Ecto neural progenitor cell (in vitro differentiated cells): ENCODE measurements around the gene NKAIN4.
A peak's percentile ranks its signal among the peaks of the same experiment; 100 is the strongest.

ENCODE experiments used
- DNase-seq: peaks from one replicate; pipeline ENCODE4 v3.0.0-alpha.2; 2018; ENCODE audit warnings: low spot score

Gene NKAIN4

DNA sequence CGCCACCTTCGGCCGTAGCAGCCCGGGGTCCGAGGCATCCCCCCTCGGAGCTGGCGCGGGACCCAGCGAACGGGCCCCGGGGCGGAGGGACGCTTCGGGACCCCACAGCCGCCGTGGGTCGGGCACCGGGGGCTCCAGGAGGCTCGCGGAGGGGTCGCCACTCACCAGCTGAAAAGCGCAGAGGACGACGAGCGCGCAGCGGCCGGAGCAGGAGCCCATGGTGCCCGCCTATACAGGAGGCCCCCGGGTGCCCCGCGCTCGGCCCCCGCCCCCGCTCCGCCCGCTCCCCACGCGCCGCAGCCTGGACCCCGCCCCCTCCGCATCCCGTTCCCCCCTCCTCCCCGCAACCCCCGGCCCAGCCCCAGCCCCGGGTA, at the start of gene NKAIN4:
Gene NKAIN4, minus strand, starts transcription at position 232 of the 374 bp plus-strand sequence. Its CDS starts 13 bp downstream, at position 219.
- DNase-seq: peak; percentile 67

DNA sequence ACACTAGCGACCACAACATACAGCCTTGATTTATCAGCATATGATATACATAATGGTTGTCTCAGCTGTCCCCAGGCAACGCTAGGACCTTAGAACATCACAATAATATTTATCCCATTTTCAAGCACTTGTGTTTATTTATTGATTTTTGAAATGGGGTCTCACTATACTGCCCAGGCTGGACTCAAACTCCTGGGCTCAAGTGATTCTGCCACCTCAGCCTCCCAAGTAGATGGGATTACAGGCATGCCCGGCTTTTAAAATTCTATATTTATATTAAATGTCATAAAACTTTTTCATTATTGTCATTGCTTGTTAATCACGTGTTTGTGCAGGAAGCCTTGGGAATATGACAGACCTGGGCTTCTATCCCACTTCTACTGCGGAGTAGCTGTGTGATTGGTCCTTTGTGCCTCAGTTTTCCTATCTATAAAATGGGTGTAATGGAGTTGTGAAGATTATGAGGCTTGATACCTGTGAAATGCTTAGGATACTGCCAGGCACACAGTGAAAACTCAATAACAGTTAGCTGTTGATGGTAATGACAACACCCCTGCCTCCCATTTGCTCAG, 48.9 kb upstream of the NKAIN4 start:
- DNase-seq: no peak

DNA sequence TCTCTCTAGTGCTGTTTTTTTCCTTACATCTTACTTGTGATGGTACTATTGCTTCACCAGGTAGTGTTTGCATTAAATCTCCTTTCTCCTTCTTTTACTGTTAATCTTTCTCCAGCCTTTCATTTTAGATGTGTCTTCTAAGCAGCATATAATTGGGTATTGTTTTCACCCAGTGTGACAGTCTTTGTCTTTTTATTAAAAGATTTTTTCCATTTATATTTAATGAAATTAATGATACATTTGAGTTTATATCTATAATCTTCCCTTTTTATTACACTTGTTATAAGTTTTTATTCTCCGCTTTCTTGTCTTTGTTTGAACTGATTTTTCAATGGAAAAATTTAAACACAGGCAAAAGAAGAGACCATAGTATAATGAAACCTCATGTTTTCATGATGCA, 47.4 kb upstream of the NKAIN4 start:
- DNase-seq: no peak

DNA sequence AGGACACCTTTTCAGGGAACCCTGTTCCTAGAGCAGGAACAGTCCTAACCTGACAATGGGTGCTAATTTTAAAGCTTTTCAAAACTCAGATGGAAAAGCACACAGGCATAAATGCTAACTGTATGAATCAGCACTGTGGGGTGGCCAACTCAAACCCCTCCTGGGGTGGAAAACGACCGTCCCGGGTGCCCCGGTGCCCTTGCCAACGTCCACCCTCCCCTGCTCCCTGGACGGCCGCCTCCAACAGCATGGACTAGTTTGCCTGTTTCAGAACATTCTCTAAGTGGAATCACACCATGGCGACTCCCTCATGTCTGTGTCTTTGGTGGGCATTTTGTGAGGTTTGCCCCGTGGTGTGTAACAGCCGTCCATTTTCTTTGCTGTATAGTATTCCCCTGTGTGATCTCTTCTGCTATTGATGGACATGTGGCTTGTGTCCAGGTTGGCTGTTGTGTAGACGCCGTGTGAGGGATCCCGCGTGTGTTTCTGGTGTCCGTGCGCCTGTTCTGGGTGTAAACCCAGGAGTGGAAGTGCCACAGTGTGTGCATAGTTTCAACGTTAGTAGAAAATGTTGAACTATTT, 44.6 kb upstream of the NKAIN4 start:
- DNase-seq: no peak

DNA sequence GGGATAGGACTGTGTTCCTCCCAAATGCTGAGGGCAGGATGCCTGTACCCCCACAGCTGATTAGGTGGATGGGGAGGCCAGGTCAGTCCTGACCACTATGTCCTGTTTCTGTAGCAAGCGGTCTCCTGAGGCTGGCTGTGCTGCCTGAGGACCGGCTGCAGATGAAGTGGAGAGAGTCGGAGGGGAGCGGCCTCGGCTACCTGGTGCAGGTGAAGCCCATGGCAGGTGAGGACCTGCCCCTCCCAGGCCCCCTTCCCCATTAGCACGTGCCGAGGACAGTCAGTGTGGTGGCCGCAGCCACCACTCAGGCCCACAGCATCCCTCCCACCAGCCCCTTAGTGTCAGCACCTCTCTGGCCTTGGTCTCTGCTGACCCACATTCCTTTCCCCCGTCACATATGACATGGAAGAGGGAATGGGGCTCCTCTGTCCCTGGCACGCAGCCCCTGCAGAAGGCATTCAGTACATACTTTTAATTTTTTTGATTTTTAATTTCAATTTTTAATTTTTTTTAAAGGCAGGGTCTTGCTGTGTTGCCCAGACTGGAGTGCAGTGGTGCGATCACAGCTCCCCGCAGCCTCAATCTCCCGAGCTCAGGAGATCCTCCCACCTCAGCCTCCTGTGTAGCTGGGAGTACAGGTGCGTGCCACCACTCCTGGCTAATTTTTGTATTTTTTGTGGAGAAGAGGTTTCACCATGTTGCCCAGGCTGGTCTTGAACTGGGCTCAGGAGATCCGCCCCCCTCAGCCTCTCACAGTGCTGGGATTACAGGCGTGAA, 43.7 kb upstream of the NKAIN4 start:
- no peak for DNase-seq

DNA sequence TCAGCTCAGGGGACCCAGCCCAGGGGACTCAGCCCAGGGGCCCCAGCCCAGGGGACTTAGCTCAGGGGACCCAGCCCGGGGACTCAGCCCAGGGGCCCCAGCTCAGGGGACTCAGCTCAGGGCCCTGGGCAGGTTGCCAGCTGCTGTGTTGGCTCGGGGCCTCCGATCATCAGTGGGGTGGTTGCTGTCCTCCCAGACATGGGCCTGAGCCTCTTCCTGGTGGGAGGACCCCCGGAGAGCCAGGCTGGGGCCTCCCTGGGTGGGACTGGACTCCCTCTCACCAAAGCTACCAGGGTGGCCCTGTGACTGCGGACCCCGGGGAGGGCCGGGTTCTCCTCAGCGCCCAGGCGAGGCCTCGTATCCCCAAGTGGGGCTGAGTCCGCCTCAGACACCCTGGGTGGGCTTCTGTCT, 43.1 kb upstream of the NKAIN4 start:
- no peak for DNase-seq

DNA sequence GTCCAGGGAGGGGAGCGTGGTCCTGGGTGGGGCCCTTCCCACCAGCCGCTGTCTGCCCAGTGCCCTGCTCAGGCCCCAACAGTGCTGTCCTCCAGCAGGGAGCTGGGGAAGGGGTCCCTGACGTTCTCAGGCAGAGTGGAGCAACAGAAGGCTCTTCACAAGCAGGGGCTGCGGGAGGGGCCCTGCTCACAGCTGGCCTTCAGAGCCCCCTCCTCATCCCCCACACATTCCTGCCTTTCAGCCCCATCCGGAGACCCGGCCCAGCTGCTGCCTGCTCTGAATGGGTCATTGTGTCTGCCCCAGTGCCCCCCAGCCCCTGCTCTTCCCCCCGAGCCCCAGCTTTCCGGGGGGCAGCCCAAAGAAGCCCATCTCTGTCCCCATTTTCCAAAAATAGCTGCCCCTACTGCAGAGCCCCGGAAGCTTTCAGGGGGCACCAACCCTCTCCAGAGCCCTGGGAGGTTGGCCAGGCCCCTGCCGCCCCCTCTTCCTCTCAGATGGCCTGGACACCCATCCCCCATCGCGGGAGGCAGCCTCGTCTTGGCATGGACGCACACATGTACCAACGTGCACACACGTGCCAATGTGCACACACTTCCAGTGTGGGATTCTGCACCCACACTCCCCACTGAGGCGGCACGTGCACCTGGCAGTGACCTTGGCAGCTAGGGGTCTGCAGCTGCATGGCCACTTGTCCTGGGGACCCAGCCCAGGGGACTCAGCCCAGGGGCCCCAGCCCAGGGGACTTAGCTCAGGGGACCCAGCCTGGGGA, 42.5 kb upstream of the NKAIN4 start:
- DNase-seq: no peak

DNA sequence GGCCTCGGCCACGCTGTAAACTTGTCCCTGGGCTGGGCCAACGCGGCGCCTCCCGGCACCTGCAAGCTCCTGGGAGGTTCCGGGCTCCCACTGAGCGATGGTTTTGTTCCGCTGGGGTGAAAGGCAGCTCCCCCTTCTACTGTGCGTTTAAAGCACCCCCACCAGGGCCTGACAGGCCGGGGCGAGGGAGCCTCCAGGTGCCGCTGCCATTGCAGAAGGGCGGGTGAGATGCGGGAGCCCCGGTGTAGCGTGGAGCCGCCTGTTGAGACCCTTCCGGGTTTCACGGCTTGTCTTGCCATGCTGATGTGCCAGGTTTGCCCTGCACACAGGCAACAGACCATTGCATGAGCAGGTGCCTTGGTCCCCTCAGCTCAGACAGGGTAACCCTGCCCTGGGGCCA, 41.6 kb upstream of the NKAIN4 start:
- DNase-seq: no peak

DNA sequence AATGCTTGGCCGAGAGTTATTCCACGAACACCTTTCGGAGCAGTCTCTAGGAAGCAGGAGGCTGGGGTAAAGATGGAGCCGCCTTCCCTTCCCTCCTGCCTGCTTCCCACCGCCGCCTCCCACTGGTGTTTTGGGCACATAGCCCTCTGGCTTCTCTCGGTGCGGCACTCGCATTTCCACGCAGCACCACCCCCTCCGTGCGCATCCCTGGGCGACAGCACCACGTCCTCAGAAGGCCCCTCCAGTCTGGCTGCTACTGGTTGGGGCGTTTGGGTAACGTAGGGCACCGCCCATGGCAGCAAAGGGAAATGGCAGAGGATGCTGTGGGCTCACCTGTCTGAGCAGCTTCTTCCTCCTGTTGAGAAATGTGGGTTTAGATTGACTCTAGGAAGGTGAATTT, 41.2 kb upstream of the NKAIN4 start:
- DNase-seq: no peak

DNA sequence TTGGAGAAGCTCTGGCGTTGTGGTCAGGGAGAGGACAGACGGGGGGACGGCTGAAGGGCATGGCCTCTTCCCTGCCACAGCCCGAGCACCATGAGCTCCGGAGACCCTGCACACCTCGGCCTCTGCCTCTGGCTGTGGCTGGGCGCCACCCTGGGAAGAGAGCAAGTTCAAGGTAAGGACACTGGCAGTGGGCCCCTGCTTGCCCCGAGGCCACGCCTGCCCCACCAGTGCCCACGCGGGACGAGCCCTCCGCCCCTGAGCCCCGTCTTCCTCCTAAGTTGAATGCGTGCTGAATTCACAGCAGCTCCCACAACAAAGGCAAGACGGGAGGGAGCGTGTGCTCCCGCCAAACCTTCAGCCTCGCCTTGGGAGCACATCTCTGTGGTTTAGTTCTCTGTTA, 40.8 kb upstream of the NKAIN4 start:
- DNase-seq: no peak

DNA sequence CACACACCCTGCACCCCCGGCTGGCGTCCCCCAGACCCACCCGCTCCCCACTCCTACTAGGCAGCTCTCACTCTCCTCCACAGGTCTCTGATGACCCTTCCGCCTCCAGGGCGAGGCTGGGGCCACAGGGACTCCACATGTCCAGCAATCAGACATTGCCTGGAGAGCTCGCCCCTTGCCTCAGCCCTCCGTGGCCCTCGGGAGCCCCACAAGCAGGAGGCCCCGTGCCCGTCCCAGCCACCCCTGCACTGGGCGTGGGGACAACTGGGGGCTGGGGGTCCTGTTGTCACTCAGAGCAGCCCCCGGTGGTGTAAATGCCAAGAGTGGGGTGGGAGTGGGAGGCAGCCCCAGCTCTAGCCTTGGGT, 40.3 kb upstream of the NKAIN4 start:
- no peak for DNase-seq

DNA sequence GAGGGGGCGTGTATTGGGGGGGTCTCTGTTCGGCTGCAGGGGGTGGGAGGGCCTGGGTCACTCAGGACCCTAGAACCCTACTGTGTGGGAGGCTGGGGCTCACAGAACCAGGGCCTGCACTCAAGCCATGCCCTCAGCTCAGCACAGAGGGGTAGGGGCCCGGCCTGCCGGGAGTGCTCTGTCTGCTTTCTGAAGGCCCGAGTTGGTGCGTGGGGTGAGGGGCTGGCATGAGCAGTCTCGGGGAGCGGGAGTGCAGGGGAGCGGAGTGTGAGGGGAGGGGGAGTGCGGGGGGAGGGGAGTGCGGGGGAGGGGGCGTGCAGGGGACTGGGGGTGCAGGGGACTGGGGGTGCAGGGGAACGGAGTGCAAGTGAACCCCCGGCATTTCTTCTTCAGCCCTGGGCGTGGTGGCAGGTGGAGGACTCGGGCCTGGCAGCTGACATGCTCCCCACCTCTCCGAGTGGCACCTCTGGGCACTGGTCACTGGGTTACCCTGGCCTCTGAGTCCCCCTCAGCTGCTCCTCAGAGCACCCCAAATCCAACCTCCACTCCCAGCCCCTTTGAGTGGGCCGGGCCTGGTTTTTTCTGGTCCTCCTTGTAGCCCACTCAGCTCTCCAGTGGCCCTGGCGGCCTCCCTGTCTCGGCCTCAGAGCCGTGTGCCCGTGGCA, 39.7 kb upstream of the NKAIN4 start:
- DNase-seq: no peak

DNA sequence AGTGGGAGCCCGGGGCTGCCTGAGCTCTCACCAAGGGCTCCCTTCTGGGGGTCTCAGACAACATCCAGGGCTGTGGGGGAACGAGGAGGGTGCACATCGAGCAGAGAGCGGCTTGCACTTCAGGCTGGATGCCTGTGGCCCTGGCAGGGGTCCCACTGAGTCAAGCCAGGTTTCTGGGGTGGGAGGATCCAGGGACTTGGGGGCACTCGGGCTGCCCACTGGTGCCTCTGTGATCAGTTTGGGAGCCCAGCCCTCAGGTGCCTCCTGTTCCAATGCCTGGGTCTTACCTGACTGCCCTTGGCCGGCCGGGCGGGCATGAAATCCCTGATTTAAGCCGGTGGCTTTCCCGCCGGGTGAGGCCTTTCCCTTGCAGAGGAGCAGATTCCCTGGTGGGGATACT, 39.2 kb upstream of the NKAIN4 start:
- no peak for DNase-seq

DNA sequence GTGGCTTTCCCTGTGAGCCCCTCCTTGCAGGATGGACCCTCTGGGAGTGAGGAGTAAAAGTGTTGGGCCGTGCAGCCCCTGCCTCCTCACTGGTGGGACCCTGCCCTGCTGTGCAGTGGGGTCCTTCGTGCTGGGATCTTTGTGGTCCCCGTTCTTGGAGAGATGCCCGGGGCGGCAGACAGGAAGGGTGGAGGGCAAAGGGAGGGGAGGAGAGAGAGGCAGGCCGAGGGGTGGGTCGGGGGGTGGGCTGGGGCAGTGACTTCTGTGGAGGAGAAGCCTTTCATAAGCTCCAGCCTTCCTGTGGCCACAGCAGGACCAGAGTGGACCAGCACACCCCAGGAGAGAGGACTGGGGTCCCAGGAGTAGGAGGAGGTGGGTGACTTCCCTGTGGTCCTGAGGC, 38.6 kb upstream of the NKAIN4 start, which contains the start of gene COL20A1:
Gene COL20A1, plus strand, starts transcription at position 283 of the 400 bp plus-strand sequence. CDS start 1,922 bp downstream, outside the sequence.
- DNase-seq: no peak

DNA sequence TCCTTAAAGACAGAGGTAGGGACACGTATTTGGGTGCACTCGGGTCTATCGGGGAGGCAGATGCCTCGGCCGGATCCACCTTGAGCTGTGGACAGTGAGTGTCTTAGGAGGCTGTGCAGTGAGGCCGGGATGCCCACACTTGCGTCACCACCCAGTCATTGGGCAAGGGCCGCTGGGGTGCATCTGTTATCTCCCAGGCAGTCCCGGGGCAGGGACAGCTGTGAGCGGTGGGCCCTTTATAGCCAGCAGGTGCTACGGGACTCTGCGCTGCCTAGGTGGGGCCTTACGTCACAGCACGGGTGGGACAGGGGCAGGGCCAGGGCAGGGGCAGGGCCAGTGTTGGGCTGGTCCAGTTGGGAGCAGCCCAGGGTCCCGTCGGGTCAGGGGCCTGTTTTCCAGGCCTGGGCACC, 38.0 kb upstream of the NKAIN4 start:
- no peak for DNase-seq

DNA sequence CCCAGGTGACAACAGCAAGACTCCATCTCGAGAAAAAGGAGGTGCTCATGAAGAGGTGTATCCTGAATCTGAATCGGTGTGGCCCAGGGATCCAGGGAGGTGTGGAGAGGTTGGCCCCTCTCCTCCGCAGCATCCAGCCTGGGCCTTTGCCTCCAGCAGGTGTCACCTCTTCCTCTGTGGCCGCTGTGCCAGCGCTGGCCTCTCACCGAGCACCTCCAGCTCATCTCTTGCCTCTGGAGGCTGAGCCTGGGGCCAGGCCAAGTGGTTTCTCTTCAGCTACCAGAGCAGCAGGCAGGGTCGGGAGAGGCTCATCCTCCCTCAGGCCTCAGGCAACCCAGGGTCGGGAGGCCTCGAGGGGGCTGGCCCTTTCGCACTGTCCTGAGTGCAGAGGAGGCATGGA, 37.5 kb upstream of the NKAIN4 start:
- DNase-seq: no peak

DNA sequence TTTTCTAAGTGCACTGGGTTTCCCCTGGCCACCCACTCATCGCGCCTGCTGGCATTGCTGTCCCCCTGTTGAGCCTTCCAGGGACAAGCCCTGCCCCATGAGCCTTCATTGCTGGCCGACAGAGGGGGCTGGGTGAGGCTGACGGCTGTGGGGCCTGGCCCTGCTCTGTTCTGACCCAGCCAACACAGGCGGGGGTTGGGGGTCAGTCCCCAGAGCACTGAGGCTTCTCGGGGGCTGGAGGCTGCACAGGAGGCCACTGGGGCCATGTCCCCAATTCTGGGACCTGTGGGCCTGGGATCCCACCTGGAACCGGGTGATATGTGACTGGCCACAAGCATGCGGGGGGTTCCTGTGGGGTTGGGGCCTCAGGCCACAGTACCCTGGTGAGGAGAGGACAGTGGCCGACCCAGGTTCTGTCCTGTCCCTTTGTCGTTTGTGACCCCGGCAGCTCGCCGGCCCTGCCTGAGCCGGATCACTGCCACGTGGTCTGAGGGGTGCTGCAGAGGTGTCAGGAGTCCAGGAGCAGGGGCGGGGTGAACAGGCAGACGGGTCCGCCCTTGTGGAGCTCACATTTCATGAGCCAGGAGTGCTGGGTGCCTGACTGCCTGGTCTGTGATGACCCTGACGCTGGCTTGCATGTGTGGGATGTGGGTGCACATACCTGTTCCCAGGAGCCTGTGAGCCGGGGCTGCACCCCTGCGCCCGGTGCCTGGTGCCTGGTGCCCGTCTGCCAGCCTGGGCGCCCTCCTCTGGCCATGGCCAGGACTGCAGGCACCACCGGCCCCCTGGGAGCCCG, 36.6 kb upstream of the NKAIN4 start:
- DNase-seq: peak; percentile 82

DNA sequence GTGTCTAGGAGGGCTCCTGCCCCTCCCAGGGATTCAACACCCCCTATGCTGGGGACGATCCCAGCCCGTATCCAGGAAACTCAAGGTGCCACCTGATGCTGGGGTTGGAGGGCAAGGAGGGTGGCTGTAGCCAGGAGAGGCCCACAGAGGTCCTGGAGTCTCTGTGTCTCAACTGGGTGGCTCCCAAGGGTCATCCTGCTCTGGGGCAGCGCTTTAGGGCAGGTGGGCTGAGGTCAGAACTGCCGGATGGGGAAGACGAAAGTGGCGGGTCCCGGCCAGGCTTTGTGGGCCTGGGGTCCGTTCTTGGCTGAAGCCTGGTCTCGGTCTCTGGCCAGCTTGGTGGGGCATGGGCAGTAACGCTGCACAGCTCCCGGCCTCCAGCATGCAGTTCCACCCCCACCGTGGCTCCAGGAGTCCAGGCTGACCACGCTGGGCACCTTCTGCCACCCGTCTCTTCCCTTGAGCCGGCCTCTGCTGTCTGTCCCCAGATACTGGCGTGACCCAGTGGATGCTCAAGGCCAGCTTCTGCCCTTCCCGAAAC, 35.9 kb upstream of the NKAIN4 start:
- DNase-seq: no peak

DNA sequence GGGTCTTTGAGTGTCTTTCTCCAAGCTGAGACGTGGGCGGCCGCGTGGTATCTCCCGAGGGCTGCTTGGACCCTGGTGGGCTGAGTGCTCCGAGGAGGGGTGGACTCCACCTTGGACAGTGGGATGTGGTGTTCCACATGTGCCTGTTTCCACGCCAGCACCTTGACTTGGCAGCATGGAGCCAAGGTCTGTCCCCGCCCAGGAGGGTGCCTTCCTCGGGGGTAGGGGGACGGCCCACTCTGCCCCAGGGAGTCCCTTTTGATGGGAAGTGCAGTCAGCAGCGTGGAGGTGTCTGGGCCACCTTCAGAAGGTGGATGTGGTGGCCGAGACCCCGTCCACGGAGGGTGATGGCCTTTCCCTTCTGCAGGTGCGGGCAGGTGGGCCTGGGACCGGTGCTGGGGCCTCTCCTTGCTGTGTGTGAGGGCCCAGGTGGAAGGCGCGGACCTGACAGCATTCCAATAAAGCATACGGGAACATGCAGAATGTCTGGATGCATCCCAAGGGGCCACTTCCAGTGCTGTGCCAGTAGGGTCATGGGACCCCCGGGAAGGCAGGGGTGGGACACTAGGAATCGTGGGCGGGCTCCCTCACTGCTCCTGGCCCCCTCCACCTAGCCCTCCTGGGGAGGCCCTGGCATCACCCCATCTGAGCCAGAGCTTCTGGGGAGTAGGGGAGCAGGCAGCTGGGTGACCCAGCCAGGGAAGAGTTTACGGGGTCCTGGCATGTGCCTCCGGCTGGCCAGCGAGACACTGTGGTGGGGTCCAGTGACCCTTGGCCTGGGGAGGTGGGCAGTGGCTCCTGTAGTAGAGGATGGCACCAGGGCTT, 35.3 kb upstream of the NKAIN4 start:
- DNase-seq: no peak

DNA sequence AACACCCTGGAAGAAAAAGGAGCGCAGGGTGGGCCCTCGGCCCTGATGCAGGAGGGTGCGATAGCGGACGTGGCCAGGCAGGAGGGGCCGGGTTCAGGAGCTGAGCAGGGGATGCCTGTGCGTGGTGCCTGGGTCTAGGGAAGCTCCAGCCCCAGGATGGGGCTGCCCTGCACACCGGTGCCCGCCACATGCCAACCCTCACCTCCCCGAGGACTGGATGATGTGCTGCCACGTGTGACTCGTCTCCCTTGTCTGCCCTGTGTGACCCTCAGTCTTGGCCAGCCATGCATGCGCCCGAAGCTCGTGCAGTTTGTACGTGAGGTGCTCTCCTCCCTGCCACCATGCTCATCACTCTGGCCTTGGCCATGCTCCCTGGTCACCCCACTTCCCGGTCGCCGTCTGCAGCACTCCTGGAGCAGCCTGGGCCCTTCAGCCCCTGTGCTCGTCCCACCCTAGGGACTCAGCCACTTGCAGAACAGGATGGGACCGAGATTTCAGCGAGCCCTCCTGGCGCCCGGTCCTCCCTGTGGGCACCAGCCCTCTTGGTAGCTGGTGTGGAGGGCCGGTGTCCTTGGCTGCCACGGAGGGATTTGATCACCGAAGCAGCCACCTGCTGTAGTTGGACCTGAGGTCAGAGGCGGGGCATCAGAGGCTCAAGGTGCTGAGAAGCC, 34.5 kb upstream of the NKAIN4 start:
- no peak for DNase-seq
